Measurements from ENCODE around the gene MCM9. TPM values are rescaled to one million over a fixed set of nuclear protein-coding genes. Genes with fewer than 3 reads are reported as not detected.
"Not testable (repeated sequence)": the region's sequence is repeated elsewhere in the genome, so short reads cannot be mapped to it uniquely, and the experiment has no call there.

Gene MCM9
- total RNA-seq, 1 donor from 2014 or later: 21.1 TPM

DNA sequence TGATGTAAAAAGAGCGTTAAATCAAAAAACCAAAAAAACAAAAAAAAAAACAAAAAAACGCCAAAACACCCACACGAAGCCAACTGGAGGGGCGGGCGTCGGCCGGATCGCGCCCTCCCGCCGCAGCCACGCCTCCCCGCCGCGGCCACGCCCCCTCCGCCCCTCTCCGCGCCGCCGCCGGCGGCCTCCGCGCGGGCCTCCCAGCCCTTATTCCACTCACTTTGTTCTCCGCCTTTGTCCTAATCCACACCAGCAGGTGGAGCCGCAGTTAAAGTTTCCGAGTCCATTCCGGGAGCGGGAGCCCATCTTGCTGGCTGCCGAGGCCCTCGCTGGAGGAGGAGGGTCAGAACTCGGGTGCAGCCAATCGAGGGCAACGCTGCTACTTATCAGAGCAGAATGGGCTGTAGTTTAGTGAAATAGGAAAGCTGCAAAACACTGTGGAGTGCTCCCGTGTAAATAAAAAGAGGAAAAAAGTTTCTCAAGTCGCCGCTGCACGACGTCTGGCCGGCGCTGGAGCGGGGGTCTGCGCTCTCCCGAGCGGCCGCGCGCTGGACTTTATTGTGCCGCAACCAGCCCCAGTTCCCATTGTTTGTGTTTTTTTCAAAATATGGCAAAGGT, 41.0 kb downstream of the MCM9 start, which contains the start of gene ASF1A:
ASF1A (plus strand) TSS at position 346 of the 618 bp plus-strand sequence; CDS start at position 608, 262 bp downstream.
- DNase-seq (ENCODE audit: low spot score): peak; percentile 98

DNA sequence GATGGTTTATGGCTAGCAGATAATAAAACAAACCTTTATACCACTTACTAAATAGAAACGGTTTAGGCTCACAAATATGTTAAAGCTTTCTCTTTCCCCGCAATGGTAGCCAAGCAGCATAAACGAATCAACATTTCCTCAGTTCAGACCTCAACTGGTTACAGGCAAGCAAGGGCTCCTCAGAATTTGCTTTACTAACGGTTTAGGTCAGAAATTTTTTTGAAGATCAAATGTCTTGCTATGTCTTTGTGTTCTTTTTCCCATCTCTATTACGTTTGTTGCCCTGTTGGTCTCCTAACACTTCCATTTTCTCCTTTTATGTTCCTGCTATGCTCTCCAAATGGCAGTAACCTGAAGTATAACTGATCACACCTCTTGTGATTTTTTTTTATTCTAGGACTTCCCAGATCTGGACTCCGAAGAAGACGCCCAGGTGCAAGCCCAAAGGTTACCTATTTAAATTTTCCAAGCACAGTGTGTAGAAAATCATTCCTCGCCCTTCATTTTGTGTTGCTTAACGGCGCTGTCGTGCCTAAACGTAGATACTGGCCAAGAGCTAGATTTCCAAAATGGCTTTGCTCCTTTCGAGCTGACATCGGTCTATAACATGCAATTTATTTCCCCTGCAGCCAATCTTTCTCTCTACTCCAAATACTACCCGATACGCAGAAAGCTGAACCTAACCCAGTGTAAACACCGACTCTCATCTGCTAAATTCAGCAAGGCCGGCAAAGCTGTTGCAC, 41.7 kb downstream of the MCM9 start:
- peak; percentile 46 for DNase-seq (ENCODE audit: low spot score)

DNA sequence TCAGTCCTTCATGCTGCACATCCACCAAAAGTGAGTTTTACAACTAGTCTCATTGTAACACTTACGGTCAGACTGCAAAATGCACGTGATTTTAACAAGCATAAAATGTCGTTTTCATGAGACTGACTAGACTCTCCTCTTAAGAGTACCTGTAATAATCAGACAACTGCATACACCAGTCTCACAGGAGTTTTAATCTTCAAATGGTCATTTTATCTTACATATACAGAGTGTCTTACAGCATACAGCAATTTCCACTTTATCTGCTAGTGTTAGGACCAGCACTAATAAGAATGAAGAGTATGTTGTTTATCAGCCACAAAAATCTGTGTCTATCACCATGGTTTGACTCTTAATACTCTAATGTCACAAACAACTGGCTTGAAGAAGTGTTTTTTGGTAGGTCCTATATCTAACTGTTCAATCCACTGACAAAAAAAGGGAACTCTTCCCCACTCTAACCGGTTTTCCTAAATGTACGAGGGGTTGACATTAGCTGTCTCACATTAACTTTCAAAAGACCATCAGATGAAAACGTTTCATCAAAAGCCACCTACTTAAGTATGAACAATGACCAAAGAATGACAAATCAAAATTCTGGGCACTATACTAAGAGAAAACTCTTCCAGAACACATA, 42.5 kb downstream of the MCM9 start:
- DNase-seq (ENCODE audit: low spot score): no peak

DNA sequence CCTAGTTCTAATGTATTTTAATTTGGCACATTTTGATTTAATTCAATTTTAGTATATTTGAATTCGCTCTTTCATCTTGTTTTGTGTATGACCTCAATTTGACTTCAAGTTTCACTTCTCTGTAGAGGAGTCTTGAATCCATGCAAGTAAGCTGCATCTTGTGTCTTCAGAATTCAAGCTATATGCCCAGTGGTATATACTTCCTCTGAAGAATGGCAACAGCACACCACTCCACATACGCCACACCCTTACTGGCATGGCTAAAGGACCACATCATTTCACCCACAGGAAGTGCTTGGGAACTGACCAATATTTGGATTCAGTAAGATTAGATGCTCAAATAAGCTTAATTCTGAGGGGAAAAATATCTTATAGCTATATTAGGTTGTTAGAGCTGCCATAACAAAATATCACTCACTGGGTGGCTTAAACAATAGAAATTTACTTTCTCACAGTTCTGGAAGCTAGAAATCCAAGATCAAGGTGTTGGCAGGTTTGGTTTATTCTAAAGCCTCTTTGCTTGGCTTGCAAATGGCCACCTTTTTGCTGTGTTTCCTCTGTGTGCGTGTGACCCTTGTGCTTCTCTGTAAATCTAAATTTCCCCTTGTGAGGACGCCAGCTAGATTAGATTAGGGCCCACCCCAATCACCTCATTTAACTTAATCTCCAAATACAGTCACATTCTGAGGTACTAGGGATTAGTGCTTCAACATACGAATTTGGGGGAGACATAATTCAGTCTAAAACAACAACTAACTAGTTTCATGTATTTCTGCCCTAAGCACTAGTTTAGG, 43.8 kb downstream of the MCM9 start:
- DNase-seq (ENCODE audit: low spot score): no peak

DNA sequence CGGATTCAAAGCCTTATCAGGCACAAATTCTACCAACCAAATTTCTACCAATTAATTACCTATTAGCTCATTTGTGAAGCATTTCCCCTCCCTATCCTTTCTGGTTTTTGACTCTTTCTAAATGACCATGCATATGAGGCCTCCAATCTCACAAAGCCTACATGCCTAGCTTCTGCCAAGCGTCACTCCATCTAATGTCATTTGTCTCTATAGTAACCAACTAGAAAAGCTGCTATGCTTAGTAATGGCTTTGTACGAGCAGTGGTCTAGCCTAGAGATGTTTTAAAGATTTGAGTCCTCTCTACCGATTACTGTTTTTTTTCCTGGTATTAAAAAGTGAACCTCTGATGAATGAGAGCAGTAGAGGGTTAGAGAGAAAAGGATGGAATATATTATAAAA, 45.8 kb downstream of the MCM9 start:
- no peak for DNase-seq (ENCODE audit: low spot score)

DNA sequence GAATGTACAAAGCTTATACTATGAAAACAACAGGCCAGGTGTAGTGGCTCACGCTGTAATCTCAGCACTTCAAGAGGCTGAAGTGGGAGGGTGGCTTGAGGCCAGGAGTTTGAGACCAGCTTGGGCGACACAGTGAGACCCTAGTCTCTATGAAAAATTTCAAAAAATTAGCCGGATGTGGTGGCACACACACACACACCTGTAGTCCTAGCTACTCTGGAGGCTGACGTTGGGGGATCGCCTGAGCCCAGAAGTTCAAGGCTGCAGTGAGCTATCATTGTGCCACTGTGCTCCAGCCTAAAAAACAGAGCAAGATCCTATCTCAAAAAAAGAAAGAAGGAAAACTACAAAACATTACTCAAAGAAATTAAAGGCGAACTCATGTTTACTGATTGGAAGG, 48.3 kb downstream of the MCM9 start:
- DNase-seq (ENCODE audit: low spot score): no peak

DNA sequence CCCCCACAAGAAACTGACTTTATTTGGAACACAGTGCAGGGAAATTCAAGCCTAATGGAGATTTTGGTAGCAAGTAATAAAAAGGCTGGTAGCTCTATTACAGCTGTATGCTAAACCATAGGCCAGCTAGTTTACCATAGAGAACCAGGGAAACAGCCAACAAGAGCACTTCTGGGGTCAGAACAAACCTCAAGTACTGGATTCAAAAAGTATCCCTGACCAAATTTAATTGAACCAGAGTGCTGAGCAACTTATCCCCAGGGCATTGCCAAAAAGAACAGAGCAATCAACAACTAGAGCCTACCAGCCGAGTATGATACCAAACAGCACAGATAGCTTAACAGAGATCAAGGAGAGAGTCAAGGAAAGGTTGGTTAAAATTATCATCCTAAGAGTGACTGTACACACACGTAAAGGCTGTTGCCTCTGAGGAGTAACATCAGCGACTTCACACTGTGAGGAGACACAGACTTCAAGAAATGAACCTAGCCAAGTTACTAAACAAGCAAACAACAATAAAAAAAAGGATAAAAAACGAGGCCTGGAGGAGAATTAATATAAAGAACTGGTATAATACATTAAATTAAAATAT, 52.5 kb downstream of the MCM9 start:
- no peak for DNase-seq (ENCODE audit: low spot score)

DNA sequence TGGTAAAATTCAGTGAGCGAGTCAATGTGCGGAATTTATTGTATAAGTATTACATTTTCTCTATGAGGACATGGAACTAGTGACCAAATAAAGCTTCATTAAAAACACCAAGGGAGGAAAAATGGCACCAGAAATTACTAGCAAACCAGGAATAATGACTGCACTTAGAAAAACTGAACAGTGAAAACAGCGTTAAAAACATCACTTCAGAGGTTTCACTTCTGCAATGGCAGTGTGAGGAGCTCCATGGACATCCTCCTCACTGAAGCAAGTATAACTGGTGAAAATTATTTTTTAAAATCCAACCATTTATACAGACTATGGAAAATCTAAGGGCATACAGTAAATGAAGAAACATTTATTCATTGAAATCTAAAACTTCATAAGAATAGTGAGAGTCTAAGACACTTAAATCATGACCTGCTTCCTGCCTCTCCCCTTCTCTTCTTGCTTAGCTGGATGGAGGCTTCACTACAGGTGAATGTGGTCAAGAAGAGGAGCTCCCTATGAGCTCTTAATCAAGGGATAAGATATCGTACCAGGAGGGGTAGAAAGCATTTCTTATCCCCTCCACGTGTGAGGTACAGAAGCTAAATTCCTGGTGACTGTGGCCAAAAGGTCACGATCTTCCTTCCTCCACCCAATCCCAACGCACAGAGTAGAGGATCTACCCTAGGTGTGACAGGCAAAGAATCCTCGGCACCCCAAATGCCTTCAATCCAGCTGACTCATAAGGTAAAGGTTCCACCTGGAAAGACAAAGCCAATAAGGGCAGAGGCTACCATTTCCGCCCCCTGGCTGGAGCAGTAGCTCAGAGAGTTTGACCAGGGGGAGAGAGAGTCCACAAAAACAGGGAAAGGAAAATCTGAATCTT, 53.3 kb downstream of the MCM9 start:
- DNase-seq (ENCODE audit: low spot score): no peak

DNA sequence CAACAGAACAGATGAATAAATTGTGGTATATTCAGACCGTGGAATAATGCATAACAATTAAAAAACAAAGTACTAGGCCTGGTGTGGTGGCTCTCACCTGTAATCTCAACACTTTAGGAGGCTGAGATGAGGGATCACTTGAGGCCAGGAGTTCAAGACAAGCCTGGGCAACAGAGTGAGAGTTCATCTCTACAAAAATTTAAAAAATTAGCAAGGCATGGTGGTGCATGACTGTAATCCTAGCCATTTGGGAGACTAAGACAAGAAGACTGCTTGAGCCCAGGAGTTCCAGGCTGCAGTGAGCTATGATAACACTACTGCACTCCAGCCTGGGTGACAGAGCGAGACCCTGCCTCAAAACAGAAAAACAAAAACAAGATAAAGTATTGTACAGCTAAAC, 57.2 kb downstream of the MCM9 start:
- no peak for DNase-seq (ENCODE audit: low spot score)

DNA sequence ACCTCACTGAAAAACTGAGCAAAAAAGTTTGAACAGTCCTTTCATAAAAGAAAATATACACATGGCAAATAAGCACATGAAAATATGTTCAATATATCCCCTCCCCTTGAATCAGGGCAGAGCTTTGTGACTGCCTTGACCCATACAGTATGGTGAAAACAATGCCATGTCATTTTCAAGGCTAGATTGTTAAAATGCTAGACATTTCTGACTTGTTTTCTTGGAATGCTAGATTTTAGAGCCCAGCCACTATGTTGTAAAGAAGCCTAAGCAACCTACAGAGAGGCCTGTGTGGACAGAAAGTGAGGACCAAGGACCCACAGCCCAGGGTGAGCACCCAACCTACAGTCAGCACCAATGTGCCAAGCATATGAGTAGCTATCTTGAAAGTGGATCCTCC, 58.1 kb downstream of the MCM9 start:
- no peak for DNase-seq (ENCODE audit: low spot score)

DNA sequence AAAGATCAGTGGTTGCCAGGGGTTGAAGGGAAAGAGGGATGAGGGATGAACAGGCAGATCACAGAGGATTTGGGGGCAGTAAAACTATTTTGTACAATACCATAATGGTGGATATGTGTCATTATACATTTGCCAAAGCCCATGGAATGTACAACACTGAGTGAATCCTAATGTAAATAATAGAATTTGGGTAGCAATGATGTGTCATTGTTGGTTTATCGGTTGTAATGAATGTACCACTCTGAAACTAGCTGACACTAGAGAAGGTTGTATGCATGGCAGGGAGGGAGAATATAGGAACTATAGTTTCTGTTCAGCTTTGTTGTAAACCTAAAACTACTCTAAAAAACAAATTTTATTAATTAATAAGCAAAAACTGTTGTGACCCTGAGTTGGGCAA, 58.8 kb downstream of the MCM9 start:
- DNase-seq (ENCODE audit: low spot score): no peak

DNA sequence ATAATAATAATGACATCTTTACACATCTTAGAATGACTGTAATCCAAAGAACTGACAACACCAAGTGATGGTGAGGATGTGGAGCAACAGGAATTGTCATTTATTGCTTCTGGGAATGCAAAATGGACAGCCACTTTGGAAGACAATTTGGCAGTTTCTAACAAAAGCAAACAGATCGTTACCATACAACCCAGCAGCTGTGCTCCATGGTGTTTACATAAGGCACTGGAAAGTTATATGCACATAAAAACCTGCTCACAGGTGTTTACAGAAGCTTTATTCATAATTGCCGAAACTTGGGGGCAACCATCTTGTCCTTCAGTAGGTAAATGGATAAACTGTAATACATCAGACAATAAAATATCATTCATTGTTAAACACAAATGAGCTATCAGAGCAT, 59.3 kb downstream of the MCM9 start:
- DNase-seq (ENCODE audit: low spot score): no peak

DNA sequence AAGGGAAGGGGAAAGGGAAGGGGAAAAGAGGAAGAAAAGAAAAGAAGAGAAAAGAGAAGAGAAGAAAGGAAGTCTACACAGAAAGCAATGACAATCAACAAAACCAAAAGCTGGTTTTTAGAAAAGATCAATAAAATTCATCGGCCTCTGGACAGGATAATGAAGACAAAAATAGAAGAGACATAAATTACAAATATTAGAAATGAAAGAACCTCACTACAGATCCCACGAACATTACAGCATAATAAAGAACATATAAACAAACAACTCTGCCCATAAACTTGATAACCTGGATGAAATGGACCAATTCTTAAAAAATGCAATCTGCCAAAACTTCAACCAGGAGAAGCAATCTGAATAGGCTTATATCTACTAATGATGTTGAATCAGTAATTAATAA, 61.7 kb downstream of the MCM9 start:
- no peak for DNase-seq (ENCODE audit: low spot score)

DNA sequence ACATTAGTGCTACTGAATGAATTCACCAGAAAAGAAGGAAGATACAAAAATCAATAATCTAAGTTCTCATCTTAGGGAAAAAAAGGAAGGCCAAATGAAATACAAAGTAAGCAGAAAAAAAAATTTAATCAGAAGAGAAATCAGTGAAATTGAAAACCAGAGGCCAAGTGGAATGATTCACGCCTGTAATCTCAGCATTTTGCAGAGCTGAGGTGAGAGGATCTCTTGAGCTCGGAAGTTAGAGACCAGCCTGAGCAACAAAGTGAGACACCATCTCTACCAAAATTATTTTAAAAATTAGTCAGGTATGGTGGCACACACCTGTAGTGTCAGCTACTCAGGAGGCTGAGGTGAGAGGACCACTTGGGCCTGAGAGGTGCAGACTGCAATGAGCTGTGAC, 62.2 kb downstream of the MCM9 start:
- DNase-seq (ENCODE audit: low spot score): no peak

DNA sequence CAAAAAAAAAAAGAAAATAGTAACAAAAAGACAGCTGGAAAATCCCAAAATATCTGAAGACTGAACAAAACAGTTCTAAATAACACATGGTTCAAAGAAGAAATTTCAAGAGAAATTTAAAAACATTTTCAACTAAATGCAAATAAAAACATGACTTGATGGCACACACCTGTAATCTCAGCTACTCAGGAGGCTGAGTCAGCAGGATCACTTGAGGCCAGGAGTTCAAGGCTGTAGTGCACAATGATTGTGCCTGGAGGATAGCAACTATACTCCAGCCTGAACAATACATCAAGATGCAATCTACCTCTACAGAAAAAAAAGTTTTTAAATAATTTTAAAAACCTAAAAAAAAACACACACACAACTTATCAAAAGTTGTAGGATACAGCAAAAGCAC, 62.6 kb downstream of the MCM9 start:
- no peak for DNase-seq (ENCODE audit: low spot score)

DNA sequence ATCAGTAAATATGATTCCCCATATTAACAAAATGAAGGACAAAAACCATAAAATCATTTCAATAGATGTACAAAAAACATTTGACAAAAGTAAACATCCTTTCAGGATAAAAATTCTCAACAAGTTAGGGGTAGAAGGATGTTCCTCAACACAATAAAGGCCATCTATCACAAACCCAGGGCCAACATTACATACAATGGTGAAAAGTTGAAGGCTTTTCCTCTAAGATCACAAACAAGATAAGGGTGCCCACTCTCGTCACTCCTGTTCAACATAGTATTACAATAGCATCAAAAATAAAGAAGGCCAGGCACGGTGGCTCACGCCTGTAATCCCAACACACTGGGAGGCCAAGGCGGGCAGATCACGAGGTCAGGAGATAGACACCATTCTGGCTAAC, 63.6 kb downstream of the MCM9 start:
- DNase-seq (ENCODE audit: low spot score): no peak

DNA sequence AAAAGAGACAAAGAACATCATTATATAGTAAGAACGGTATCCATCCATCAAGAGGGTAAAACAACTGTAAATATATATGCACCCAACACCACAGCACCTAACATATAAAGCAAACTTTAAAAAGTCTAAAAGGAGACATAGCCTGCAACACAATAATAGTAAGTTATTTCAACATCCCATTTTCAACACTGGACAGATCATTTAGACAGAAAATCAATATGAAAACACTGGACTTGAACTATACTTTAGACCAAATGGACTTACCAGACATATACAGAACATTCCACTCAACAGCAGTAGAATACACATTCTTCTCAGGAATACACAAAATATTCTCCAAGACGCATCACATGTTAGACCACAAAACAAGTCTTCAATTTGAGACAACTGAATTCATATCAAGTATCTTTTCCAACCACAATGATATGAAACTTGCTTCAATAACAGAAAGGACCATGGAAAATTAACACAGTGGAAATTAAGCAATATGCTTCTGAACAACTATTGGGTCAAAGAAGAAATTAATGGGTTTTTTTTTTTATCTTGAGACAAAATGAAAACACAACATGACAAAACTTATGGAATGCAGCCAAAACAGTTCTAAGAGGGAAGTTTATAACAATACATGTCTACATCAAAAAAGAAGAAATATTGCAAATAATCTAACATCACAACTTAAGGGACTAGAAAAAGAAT, 64.9 kb downstream of the MCM9 start:
- DNase-seq (ENCODE audit: low spot score): no peak

DNA sequence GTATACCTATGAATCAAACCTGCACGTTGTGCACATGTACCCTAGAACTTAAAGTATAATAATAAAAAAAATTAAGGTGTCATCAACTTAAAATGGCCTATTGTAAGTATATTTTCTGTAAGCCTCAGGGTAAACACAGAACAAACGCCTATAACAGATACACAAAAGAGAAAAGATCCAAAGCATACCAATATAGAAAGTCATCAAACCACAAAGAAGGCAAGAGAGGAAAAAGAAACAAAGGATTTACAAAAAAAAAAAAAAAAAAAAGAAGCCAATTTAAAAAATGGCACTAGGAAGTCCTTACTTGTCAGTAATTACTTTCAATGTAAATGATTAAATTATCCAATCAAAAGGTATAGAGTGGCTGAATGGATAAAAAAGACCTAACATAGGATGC, 65.6 kb downstream of the MCM9 start:
- DNase-seq (ENCODE audit: low spot score): no peak

DNA sequence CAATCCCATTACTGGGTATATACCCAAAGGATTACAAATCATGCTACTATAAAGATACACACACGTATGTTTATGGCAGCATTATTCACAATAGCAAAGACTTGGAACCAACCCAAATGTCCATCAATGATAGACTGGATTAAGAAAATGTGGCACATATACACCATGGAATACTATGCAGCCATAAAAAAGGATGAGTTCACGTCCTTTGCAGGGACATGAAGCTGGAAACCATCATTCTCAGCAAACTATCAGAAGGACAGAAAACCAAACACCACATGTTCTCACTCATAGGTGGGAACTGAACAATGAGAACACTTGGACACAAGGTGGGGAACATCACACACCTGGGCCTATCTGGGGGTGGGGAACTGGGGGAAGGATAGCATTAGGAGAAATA, 66.1 kb downstream of the MCM9 start:
- DNase-seq (ENCODE audit: low spot score): not testable (repeated sequence)

DNA sequence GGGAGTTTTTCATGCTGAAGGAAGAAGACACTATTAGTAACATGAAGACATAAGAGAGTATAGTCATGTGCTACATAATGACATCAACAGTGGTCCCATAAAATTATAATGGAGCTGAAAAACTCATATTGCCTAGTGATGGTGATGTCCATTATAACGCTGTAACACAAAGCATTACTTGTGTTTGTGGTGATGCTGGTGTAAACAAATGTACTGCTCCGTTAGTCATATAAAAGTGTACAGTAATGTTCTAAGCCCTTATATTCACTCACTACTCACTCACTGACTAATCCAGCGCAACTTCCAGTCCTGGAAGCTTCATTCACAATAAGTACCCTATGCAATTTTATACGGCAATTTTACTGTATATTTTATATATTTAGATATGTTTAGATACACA, 67.8 kb downstream of the MCM9 start:
- DNase-seq (ENCODE audit: low spot score): no peak

DNA sequence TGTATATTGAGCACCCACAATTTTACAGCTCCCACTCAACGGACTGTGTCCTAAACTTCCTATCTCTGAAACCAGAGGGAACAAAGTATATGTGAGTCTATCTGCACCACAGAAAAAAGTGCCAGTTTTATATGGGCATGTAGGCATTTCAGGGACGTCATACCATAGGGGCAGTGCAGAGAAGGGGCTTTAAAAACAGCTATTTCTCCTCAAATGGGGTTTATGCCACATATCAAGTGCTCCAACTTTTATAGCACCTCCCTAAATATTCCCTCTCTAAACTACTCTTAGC, 69.9 kb downstream of the MCM9 start:
- DNase-seq (ENCODE audit: low spot score): no peak

All from mucosa of gallbladder (tissue), 1 donor.